GM18519 (cell line): ENCODE results near the gene MRPL12.
"Not testable (repeated sequence)": the region's sequence is repeated elsewhere in the genome, so short reads cannot be mapped to it uniquely, and the experiment has no call there.

Experiments used
- ATAC-seq: cut with Tn5 transposase; IDR thresholded peaks from one replicate; pipeline ENCODE4 v1.9.1; 2021; ENCODE audit warnings: mild to moderate bottlenecking, moderate library complexity; ENCODE audit not compliant: unreplicated experiment, low FRiP score

Gene MRPL12

GRCh38 chr17:81737947-81738800 is 35.0 kb downstream of the MRPL12 start:
- ATAC-seq: no peak

- ATAC-seq: no peak
Measured at GRCh38 chr17:81738801-81739393, 35.7 kb downstream of the MRPL12 start.

- ATAC-seq: not testable (repeated sequence)
Measured at GRCh38 chr17:81739593-81739992, 36.4 kb downstream of the MRPL12 start.

GRCh38 chr17:81740395-81740961 is 37.3 kb downstream of the MRPL12 start:
- no peak for ATAC-seq

- no peak for ATAC-seq
Measured at GRCh38 chr17:81741049-81741593, 38.0 kb downstream of the MRPL12 start.

- ATAC-seq: no peak
Measured at GRCh38 chr17:81741594-81742452, 38.7 kb downstream of the MRPL12 start.
